Measurements from ENCODE around the gene SLAMF6.
"Not testable (repeated sequence)": the region's sequence is repeated elsewhere in the genome, so short reads cannot be mapped to it uniquely, and the experiment has no call there.

Gene SLAMF6

GRCh38 chr1:160522622-160523345, at the start of gene SLAMF6:
Gene SLAMF6, minus strand, starts transcription at chr1:160523255. Its CDS starts 63 bp downstream, at chr1:160523192.
- DNase-seq (ENCODE audit: low read depth in 2 of 2): no peak

- no peak for DNase-seq (ENCODE audit: low read depth in 2 of 2)
These were observed 47.8 kb upstream of the SLAMF6 start for GRCh38 chr1:160570840-160571239.

- DNase-seq (ENCODE audit: low read depth in 2 of 2): no peak
These were observed 46.8 kb upstream of the SLAMF6 start for GRCh38 chr1:160569806-160570205.

GRCh38 chr1:160567858-160568682, 45.0 kb upstream of the SLAMF6 start:
- peak; percentile 49 to 72 for DNase-seq (ENCODE audit: low read depth in 2 of 2)

- DNase-seq (ENCODE audit: low read depth in 2 of 2): no peak
These were observed 44.3 kb upstream of the SLAMF6 start for GRCh38 chr1:160567341-160567740.

GRCh38 chr1:160565564-160565963, 42.5 kb upstream of the SLAMF6 start:
- no peak for DNase-seq (ENCODE audit: low read depth in 2 of 2)

GRCh38 chr1:160563230-160563629, 40.2 kb upstream of the SLAMF6 start:
- not testable (repeated sequence) for DNase-seq (ENCODE audit: low read depth in 2 of 2)

- DNase-seq (ENCODE audit: low read depth in 2 of 2): not testable (repeated sequence)
These were observed 39.7 kb upstream of the SLAMF6 start for GRCh38 chr1:160562745-160563144.

- no peak for DNase-seq (ENCODE audit: low read depth in 2 of 2)
These were observed 37.8 kb upstream of the SLAMF6 start for GRCh38 chr1:160560806-160561205.

- no peak for DNase-seq (ENCODE audit: low read depth in 2 of 2)
These were observed 37.1 kb upstream of the SLAMF6 start for GRCh38 chr1:160560045-160560705.

GRCh38 chr1:160559437-160559836, 36.4 kb upstream of the SLAMF6 start:
- not testable (repeated sequence) for DNase-seq (ENCODE audit: low read depth in 2 of 2)

GRCh38 chr1:160558660-160559380, 35.8 kb upstream of the SLAMF6 start:
- no peak for DNase-seq (ENCODE audit: low read depth in 2 of 2)

GRCh38 chr1:160553778-160554177, 30.7 kb upstream of the SLAMF6 start:
- DNase-seq (ENCODE audit: low read depth in 2 of 2): no peak

GRCh38 chr1:160552425-160552824, 29.4 kb upstream of the SLAMF6 start:
- no peak for DNase-seq (ENCODE audit: low read depth in 2 of 2)

- peak; percentile 20 to 49 for DNase-seq (ENCODE audit: low read depth in 2 of 2)
These were observed 27.5 kb upstream of the SLAMF6 start for GRCh38 chr1:160550572-160551034.

GRCh38 chr1:160549665-160550006, 26.6 kb upstream of the SLAMF6 start:
- DNase-seq (ENCODE audit: low read depth in 2 of 2): no peak

- no peak for DNase-seq (ENCODE audit: low read depth in 2 of 2)
These were observed 26.1 kb upstream of the SLAMF6 start for GRCh38 chr1:160548960-160549664.

- no peak for DNase-seq (ENCODE audit: low read depth in 2 of 2)
These were observed 25.1 kb upstream of the SLAMF6 start for GRCh38 chr1:160548183-160548582.

GRCh38 chr1:160547422-160547821, 24.4 kb upstream of the SLAMF6 start:
- DNase-seq (ENCODE audit: low read depth in 2 of 2): no peak

GRCh38 chr1:160546942-160547341, 23.9 kb upstream of the SLAMF6 start:
- no peak for DNase-seq (ENCODE audit: low read depth in 2 of 2)

GRCh38 chr1:160544647-160545046, 21.6 kb upstream of the SLAMF6 start:
- DNase-seq (ENCODE audit: low read depth in 2 of 2): no peak

Data from stimulated activated CD8-positive, alpha-beta memory T cell treated with anti-CD3 and anti-CD28 coated beads, Interleukin-15, amount 100 ng/mL, for 4 hours (primary cell).